IMR-90 (cell line): Measurements from ENCODE around the gene KCNJ4. TPM values are rescaled to one million over a fixed set of nuclear protein-coding genes. Genes with fewer than 3 reads are reported as not detected.

ENCODE experiments used
- ATAC-seq: fragments of 200-7000 bp; cut with Tn5 transposase; 2 replicates; pipeline ENCODE4 v1.9.1; 2020; ENCODE audit warnings: low read depth, mild to moderate bottlenecking, moderate library complexity
- BruUV-seq: library from RNA; stranded (reverse); fragments of 400-500 nt; replicated peaks from 2 replicates; lab custom pipeline; 2021; lab: Mats Ljungman, UMichigan
- CTCF ChIA-PET: fragments of 300-600 bp; formaldehyde crosslinking; extraction: SDS; loops from one replicate; lab custom pipeline; 2021; ENCODE audit warnings: antibody characterized with exemption; lab: Yijun Ruan, JAX
- POLR2A ChIA-PET: fragments of 300-600 bp; sonication (Branson Sonifier 250); formaldehyde crosslinking; loops from one replicate; lab custom pipeline; 2022; ENCODE audit warnings: antibody characterized with exemption; ENCODE audit not compliant: unreplicated experiment; lab: Charles Lee
- DNase-seq: peaks from one replicate; pipeline ENCODE4 v3.0.0; 2013
- H2AFZ ChIP-seq: replicated peaks from 2 replicates; pipeline ENCODE3; 2013; ENCODE audit warnings: low read length, mild to moderate bottlenecking; ENCODE audit not compliant: poor library complexity
- H2AK5ac ChIP-seq: 2 replicates; pipeline ENCODE4 v1.6.1; 2013; ENCODE audit warnings: low read depth, low read length, inconsistent platforms
- H2AK9ac ChIP-seq: replicated peaks from 2 replicates; pipeline ENCODE3; 2013; ENCODE audit warnings: mild to moderate bottlenecking, low read depth, low read length, moderate library complexity; ENCODE audit not compliant: poor library complexity
- H2BK120ac ChIP-seq: 2 replicates; pipeline ENCODE4 v1.6.1; 2013; ENCODE audit warnings: low read depth, low read length, inconsistent platforms
- H2BK15ac ChIP-seq: 3 replicates; pipeline ENCODE4 v1.6.1; 2013; ENCODE audit warnings: low read depth, low read length, inconsistent platforms
- H2BK20ac ChIP-seq: 2 replicates; pipeline ENCODE4 v1.6.1; 2013; ENCODE audit warnings: low read depth, mild to moderate bottlenecking, inconsistent platforms, low read length, moderate library complexity
- H2BK5ac ChIP-seq: 2 replicates; pipeline ENCODE4 v1.6.1; 2013; ENCODE audit warnings: mild to moderate bottlenecking, low read depth, low read length, inconsistent platforms; ENCODE audit not compliant: poor library complexity, severe bottlenecking
- H3K14ac ChIP-seq: replicated peaks from 2 replicates; pipeline ENCODE4 v1.6.1; 2013; ENCODE audit warnings: low read depth, low read length, inconsistent platforms
- H3K18ac ChIP-seq: 2 replicates; pipeline ENCODE4 v1.6.1; 2013; ENCODE audit warnings: low read depth, low read length, control low read depth
- H3K23ac ChIP-seq: 2 replicates; pipeline ENCODE4 v1.6.1; 2013; ENCODE audit warnings: low read depth, low read length, inconsistent platforms
- H3K27ac ChIP-seq: 2 replicates; pipeline ENCODE4 v1.5.1; 2013; ENCODE audit warnings: mild to moderate bottlenecking, control low read depth, low read length; ENCODE audit not compliant: insufficient read depth
- H3K27me3 ChIP-seq: 2 replicates; pipeline ENCODE4 v1.6.1; 2013; ENCODE audit warnings: low read length; ENCODE audit not compliant: control insufficient read depth, insufficient read depth
- H3K36me3 ChIP-seq: 2 replicates; pipeline ENCODE4 v1.6.1; 2013; ENCODE audit warnings: low read length, mixed read lengths; ENCODE audit not compliant: control insufficient read depth, insufficient read depth
- H3K4ac ChIP-seq: 2 replicates; pipeline ENCODE4 v1.6.1; 2013; ENCODE audit warnings: low read depth, low read length, inconsistent platforms
- H3K4me1 ChIP-seq: 2 replicates; pipeline ENCODE4 v1.6.1; 2013; ENCODE audit warnings: low read length, mixed read lengths; ENCODE audit not compliant: control insufficient read depth, insufficient read depth
- H3K4me2 ChIP-seq: 2 replicates; pipeline ENCODE4 v1.6.1; 2013; ENCODE audit warnings: low read depth, mild to moderate bottlenecking, control low read depth, low read length, moderate library complexity
- H3K4me3 ChIP-seq: 2 replicates; pipeline ENCODE4 v1.5.1; 2013; ENCODE audit warnings: low read depth, mild to moderate bottlenecking, control low read depth, low read length, moderate library complexity; ENCODE audit not compliant: insufficient read depth
- H3K56ac ChIP-seq: 2 replicates; pipeline ENCODE4 v1.6.1; 2013; ENCODE audit warnings: low read length, inconsistent platforms; ENCODE audit not compliant: insufficient read depth; ENCODE audit errors: extremely low read depth
- H3K79me1 ChIP-seq, 2 experiments: 2 replicates each; pipeline ENCODE4 v1.6.1; 2013; ENCODE audit warnings: low read length in 2 of 2, inconsistent platforms in 1 of 2, low read depth in 1 of 2
- H3K9ac ChIP-seq: 2 replicates; pipeline ENCODE4 v1.6.1; 2013; ENCODE audit warnings: low read depth, low read length, control low read depth
- H3K9me1 ChIP-seq: 2 replicates; pipeline ENCODE4 v1.6.1; 2013; ENCODE audit warnings: low read length, inconsistent platforms; ENCODE audit not compliant: insufficient read depth
- H3K9me3 ChIP-seq: 2 replicates; pipeline ENCODE4 v1.6.1; 2013; ENCODE audit warnings: low read length; ENCODE audit not compliant: control insufficient read depth, insufficient read depth
- H4K20me1 ChIP-seq: 2 replicates; pipeline ENCODE4 v1.6.1; 2013; ENCODE audit warnings: low read length, inconsistent platforms; ENCODE audit not compliant: insufficient read depth
- H4K5ac ChIP-seq: 2 replicates; pipeline ENCODE4 v1.6.1; 2013; ENCODE audit warnings: mild to moderate bottlenecking, low read depth, low read length, control low read depth
- H4K8ac ChIP-seq, 2 experiments: 2 replicates each; pipeline ENCODE4 v1.6.1; 2013; ENCODE audit warnings: low read depth in 2 of 2, low read length in 2 of 2, control low read depth in 1 of 2, inconsistent platforms in 1 of 2
- H4K91ac ChIP-seq: 2 replicates; pipeline ENCODE4 v1.6.1; 2013; ENCODE audit warnings: low read depth, low read length, inconsistent platforms; ENCODE audit not compliant: insufficient read depth
- MAZ ChIP-seq: IDR thresholded peaks from 2 replicates; pipeline ENCODE4 v1.6.1; 2012; ENCODE audit warnings: low read depth, mild to moderate bottlenecking, low read length, improper control_type of control experiment, moderate library complexity, borderline replicate concordance
- NFE2L2 ChIP-seq: fragments of 150-350 bp; IDR thresholded peaks from 2 replicates; pipeline ENCODE4 v1.6.1; 2016; ENCODE audit warnings: low read depth, mild to moderate bottlenecking, low read length
- WGBS, 2 experiments: methylation state at CpG; one replicate each; pipeline versions ENCODE4 v1.1.5 to v1.1.7; 2013; ENCODE audit warnings: missing lambda C conversion rate in 2 of 2; ENCODE audit not compliant: insufficient read length in 1 of 2; ENCODE audit errors: extremely low coverage in 2 of 2; 5-methylcytosine and 5-hydroxymethylcytosine counted together
- dilution Hi-C: fragments of 300-500 bp; cut with HindIII; formaldehyde crosslinking; loops from one replicate; pipeline ENCODE4 v1.14.3; 2018; ENCODE audit warnings: low sequenced_read_pairs; ENCODE audit not compliant: unreplicated experiment
- in situ Hi-C: fragments of 300-500 bp; cut with MboI; formaldehyde crosslinking; loops from 3 replicates; pipeline ENCODE4 v1.14.3; 2019; ENCODE audit warnings: low sequenced_read_pairs, inconsistent platforms, mixed read lengths
- intact Hi-C: fragments of 100-400 bp; cut with micrococcal nuclease; formaldehyde crosslinking; loops from 2 replicates; pipeline ENCODE4 v1.10.0; 2022
- polyA plus RNA-seq, 3 experiments: library from polyadenylated mRNA; depleted of rRNA; stranded (reverse); fragments of >200 nt; gene quantifications; 2 replicates each; pipeline ENCODE4 v1.2.3, GENCODE V29; 2012; ENCODE audit warnings: low replicate concordance in 1 of 3
- total RNA-seq: library from RNA; depleted of rRNA; stranded (reverse); fragments of >200 nt; gene quantifications from 2 replicates; pipeline ENCODE4 v1.2.3, GENCODE V29; 2012

The KCNJ4 gene
- total and polyA plus RNA-seq, 2 of the 4 experiments (the other 2 are of a cell fraction), result not detected

GRCh38 chr22:38494939-38495338 lies 39.9 kb upstream of the KCNJ4 start:
- H2BK5ac ChIP-seq, result no peak overlapping the region
- no peak overlapping the region for H2AFZ ChIP-seq
- no peak overlapping the region for H3K18ac ChIP-seq
- H3K9me3 ChIP-seq, result no peaks in the 10 kb centered on the region
- H3K27ac ChIP-seq, result no peak overlapping the region
- H3K4ac ChIP-seq, result no peak overlapping the region
- TF ChIP-seq NFE2L2, result no peak
- no peak for TF ChIP-seq MAZ
- H2AK5ac ChIP-seq, result no peak overlapping the region
- no peak overlapping the region for H3K9ac ChIP-seq
- peaks cover 26 to 71% of the 10 kb centered on the region in 2 experiments; a peak in 3 of 4 replicates for H3K79me1 ChIP-seq
- H3K9me1 ChIP-seq, result peaks cover 14% of the 10 kb centered on the region
- in situ Hi-C loops (no loop called here), dilution Hi-C loops (no loop called here), intact Hi-C loops (no loop called here)
- ChIA-PET CTCF (interaction anchor here (0.6 kb wide), 1 partner anchor 1882 kb away, joined by 3 read pairs; no protein-coding TSS in a partner anchor), POLR2A (no interaction called here)
- no peak overlapping the region for H2BK20ac ChIP-seq
- peaks cover 73% of the 10 kb centered on the region for H3K36me3 ChIP-seq
- H2AK9ac ChIP-seq, result no peak overlapping the region
- H3K4me2 ChIP-seq, result no peak overlapping the region
- H3K23ac ChIP-seq, result 0 out of 2 replicates have a peak overlapping the region, but pooled peaks have one; percentile 17
- no peak overlapping the region for H3K56ac ChIP-seq
- H2BK15ac ChIP-seq, result no peak overlapping the region
- ATAC-seq, result no peak
- peaks cover 93% of the 10 kb centered on the region for H4K20me1 ChIP-seq
- WGBS, 2 experiments, result no CpG with 5 or more reads among the region's 12 CpGs
- no peak for DNase-seq
- H3K14ac ChIP-seq, result no peak overlapping the region
- BruUV-seq, result no TSS peak
- no peaks in the 10 kb centered on the region for H3K27me3 ChIP-seq
- H4K91ac ChIP-seq, result no peak overlapping the region
- no peak overlapping the region for H4K8ac ChIP-seq
- H3K4me1 ChIP-seq, result peaks cover 19% of the 10 kb centered on the region
- H3K4me3 ChIP-seq, result no peak overlapping the region
- no peak overlapping the region for H2BK120ac ChIP-seq
- no peak overlapping the region for H4K5ac ChIP-seq
